MM.1S (cell line): ENCODE results near the gene CTNNA2.

Experiments
- CTCF ChIP-seq: fragments of 300-600 bp; sonication (generic); IDR thresholded peaks from 2 replicates; pipeline ENCODE4 v1.5.1; 2016; ENCODE audit warnings: antibody characterized with exemption, low read length, mixed read lengths
- EZH2 ChIP-seq: fragments of 300-600 bp; sonication (generic); optimal IDR thresholded peaks from 2 replicates; pipeline ENCODE3; 2017; ENCODE audit warnings: low read depth, mild to moderate bottlenecking, antibody characterized with exemption, low read length, mixed read lengths

- TF ChIP-seq CTCF (no peak), EZH2 (no peak)
These were observed 403.4 kb downstream of the CTNNA2 start for GRCh38 chr2:79916285-79916684.
